ENCODE results near the gene CLECL1. TPM values are rescaled to one million over a fixed set of nuclear protein-coding genes. Genes with fewer than 3 reads are reported as not detected.

Gene CLECL1
- total RNA-seq, 1 donor from 2014 or later: not detected

GRCh38 chr12:9759694-9760093 is 26.8 kb upstream of the CLECL1 start:
- no peak overlapping the region for H3K4me3 Mint-ChIP-seq
- no peak for TF ChIP-seq CTCF (IDR thresholded peaks at IDR 0.05; ENCODE audit: unreplicated experiment)
- DNase-seq (ENCODE audit: low spot score in 2 of 2, unreplicated experiment in 2 of 2): no peak
- no peaks in the 10 kb centered on the region for H3K9me3 Mint-ChIP-seq
- no peaks in the 10 kb centered on the region for H3K36me3 Mint-ChIP-seq
- peaks cover 9% of the 10 kb centered on the region for H3K4me1 Mint-ChIP-seq
- no peak overlapping the region for H3K27ac Mint-ChIP-seq
- H3K27me3 Mint-ChIP-seq (ENCODE audit: low read depth): no peaks in the 10 kb centered on the region

- no peaks in the 10 kb centered on the region for H3K36me3 Mint-ChIP-seq
- TF ChIP-seq CTCF (IDR thresholded peaks at IDR 0.05; ENCODE audit: unreplicated experiment): no peak
Observed at GRCh38 chr12:9758119-9758518, 25.2 kb upstream of the CLECL1 start.

GRCh38 chr12:9757433-9758025 is 24.6 kb upstream of the CLECL1 start:
- peaks cover 9% of the 10 kb centered on the region for H3K4me1 Mint-ChIP-seq
- H3K4me3 Mint-ChIP-seq: no peak overlapping the region
- TF ChIP-seq CTCF (IDR thresholded peaks at IDR 0.05; ENCODE audit: unreplicated experiment): no peak
- no peak for DNase-seq (ENCODE audit: low spot score in 2 of 2, unreplicated experiment in 2 of 2)
- no peaks in the 10 kb centered on the region for H3K27me3 Mint-ChIP-seq (ENCODE audit: low read depth)
- H3K36me3 Mint-ChIP-seq: no peaks in the 10 kb centered on the region
- H3K9me3 Mint-ChIP-seq: no peaks in the 10 kb centered on the region
- H3K27ac Mint-ChIP-seq: no peak overlapping the region

More at GRCh38 chr12:9758119-9758518, 25.2 kb upstream of the CLECL1 start:
- H3K27me3 Mint-ChIP-seq (ENCODE audit: low read depth): no peaks in the 10 kb centered on the region
- no peak overlapping the region for H3K27ac Mint-ChIP-seq
- peaks cover 9% of the 10 kb centered on the region for H3K4me1 Mint-ChIP-seq
- DNase-seq (ENCODE audit: low spot score in 2 of 2, unreplicated experiment in 2 of 2): no peak
- no peak overlapping the region for H3K4me3 Mint-ChIP-seq
- no peaks in the 10 kb centered on the region for H3K9me3 Mint-ChIP-seq

- TF ChIP-seq CTCF (IDR thresholded peaks at IDR 0.05; ENCODE audit: unreplicated experiment): no peak
- no peaks in the 10 kb centered on the region for H3K36me3 Mint-ChIP-seq
- H3K9me3 Mint-ChIP-seq: no peaks in the 10 kb centered on the region
- no peak for DNase-seq (ENCODE audit: low spot score in 2 of 2, unreplicated experiment in 2 of 2)
- H3K4me3 Mint-ChIP-seq: no peak overlapping the region
- H3K27me3 Mint-ChIP-seq (ENCODE audit: low read depth): no peaks in the 10 kb centered on the region
- no peak overlapping the region for H3K27ac Mint-ChIP-seq
- peaks cover 11% of the 10 kb centered on the region for H3K4me1 Mint-ChIP-seq
Observed at GRCh38 chr12:9756706-9757105, 23.8 kb upstream of the CLECL1 start.

GRCh38 chr12:9756170-9756569 is 23.3 kb upstream of the CLECL1 start:
- Mint-ChIP-seq H3K4me3 (no peak overlapping the region), H3K27me3 (ENCODE audit: low read depth) (no peaks in the 10 kb centered on the region), H3K4me1 (peaks cover 8% of the 10 kb centered on the region), H3K27ac (no peak overlapping the region), H3K9me3 (no peaks in the 10 kb centered on the region), H3K36me3 (no peaks in the 10 kb centered on the region)
- TF ChIP-seq CTCF (IDR thresholded peaks at IDR 0.05; ENCODE audit: unreplicated experiment): no peak
- no peak for DNase-seq (ENCODE audit: low spot score in 2 of 2, unreplicated experiment in 2 of 2)

- Mint-ChIP-seq H3K9me3 (no peaks in the 10 kb centered on the region), H3K36me3 (no peaks in the 10 kb centered on the region), H3K4me1 (peaks cover 3% of the 10 kb centered on the region)
Observed at GRCh38 chr12:9755567-9755966, 22.7 kb upstream of the CLECL1 start.

More at GRCh38 chr12:9755567-9755966, 22.7 kb upstream of the CLECL1 start:
- Mint-ChIP-seq H3K27me3 (ENCODE audit: low read depth) (no peaks in the 10 kb centered on the region), H3K27ac (no peak overlapping the region), H3K4me3 (no peak overlapping the region)
- TF ChIP-seq CTCF (IDR thresholded peaks at IDR 0.05; ENCODE audit: unreplicated experiment): no peak
- DNase-seq (ENCODE audit: low spot score in 2 of 2, unreplicated experiment in 2 of 2): no peak
